ENCODE results near the gene NCAPH2. TPM values are rescaled to one million over a fixed set of nuclear protein-coding genes. Genes with fewer than 3 reads are reported as not detected.

Gene NCAPH2
- polyA plus RNA-seq, 1 experiment = 10.4 TPM

GRCh38 chr22:50542416-50542927 lies 34.4 kb downstream of the NCAPH2 start:
- peaks cover 15% of the 10 kb centered on the region for H3K27me3 ChIP-seq (ENCODE audit: control insufficient read depth, insufficient read depth, low read length)
- CTCF ChIA-PET = interaction anchor here (0.9 kb wide), 1 partner anchor 20 kb away, joined by 3 read pairs; the partner anchor contains the start of gene SYCE3
- H3K27ac ChIP-seq (ENCODE audit: low read depth, low read length) = no peak overlapping the region
- H3K9me3 ChIP-seq (ENCODE audit: control insufficient read depth, insufficient read depth, low read length) = no peaks in the 10 kb centered on the region; the same call in 1 of the 2 replicates
- POLR2A ChIA-PET = interaction anchor here (0.6 to 0.7 kb wide), 2 partner anchors 11 to 17 kb away, joined by 3 read pairs; partner anchors contain the start of gene SCO2
- H3K4me3 ChIP-seq (ENCODE audit: low read depth, low read length) = no peak overlapping the region
- DNase-seq (ENCODE audit: low read depth, low spot score) = no peak
- no peak for TF ChIP-seq CTCF (IDR thresholded peaks at IDR 0.05; ENCODE audit: low read depth, low read length)

- Histone ChIP-seq H3K27ac (ENCODE audit: low read depth, low read length) (no peak overlapping the region), H3K9me3 (ENCODE audit: control insufficient read depth, insufficient read depth, low read length) (no peaks in the 10 kb centered on the region; the same call in 1 of the 2 replicates), H3K27me3 (ENCODE audit: control insufficient read depth, insufficient read depth, low read length) (peaks cover 31% of the 10 kb centered on the region), H3K4me3 (ENCODE audit: low read depth, low read length) (peak overlapping the region; percentile 31; the same call in 1 of the 2 replicates)
- peak; percentile 61 for TF ChIP-seq CTCF (IDR thresholded peaks at IDR 0.05; ENCODE audit: low read depth, low read length)
- ChIA-PET POLR2A (no interaction called here), CTCF (interaction anchor here (1.8 kb wide), 1 partner anchor 19 kb away, joined by 8 read pairs; the partner anchor contains the start of gene SYCE3)
- no peak for DNase-seq (ENCODE audit: low read depth, low spot score)
Observed at GRCh38 chr22:50544078-50544745, 36.2 kb downstream of the NCAPH2 start.

GRCh38 chr22:50544746-50545253 lies 36.8 kb downstream of the NCAPH2 start:
- TF ChIP-seq CTCF (IDR thresholded peaks at IDR 0.05; ENCODE audit: low read depth, low read length) = no peak
- Histone ChIP-seq H3K4me3 (ENCODE audit: low read depth, low read length) (no peak overlapping the region), H3K9me3 (ENCODE audit: control insufficient read depth, insufficient read depth, low read length) (no peaks in the 10 kb centered on the region; the same call in 1 of the 2 replicates), H3K27me3 (ENCODE audit: control insufficient read depth, insufficient read depth, low read length) (peaks cover 37% of the 10 kb centered on the region), H3K27ac (ENCODE audit: low read depth, low read length) (no peak overlapping the region)
- ChIA-PET CTCF (interaction anchor here (1.8 kb wide), 1 partner anchor 18 kb away, joined by 8 read pairs; the partner anchor contains the start of gene SYCE3), POLR2A (no interaction called here)
- no peak for DNase-seq (ENCODE audit: low read depth, low spot score)

GRCh38 chr22:50545522-50546325 lies 37.7 kb downstream of the NCAPH2 start, which contains the start of gene KLHDC7B:
TSS of gene KLHDC7B (plus strand) at chr22:50545899. CDS start at chr22:50546244, 345 bp downstream.
- Histone ChIP-seq H3K27me3 (ENCODE audit: control insufficient read depth, insufficient read depth, low read length) (peaks cover 44% of the 10 kb centered on the region), H3K27ac (ENCODE audit: low read depth, low read length) (no peak within 1 kb of the TSS), H3K4me3 (ENCODE audit: low read depth, low read length) (no peak within 1 kb of the TSS), H3K9me3 (ENCODE audit: control insufficient read depth, insufficient read depth, low read length) (no peaks in the 10 kb centered on the region; the same call in 1 of the 2 replicates)
- peak; percentile 34 for TF ChIP-seq CTCF (IDR thresholded peaks at IDR 0.05; ENCODE audit: low read depth, low read length)
- no peak for DNase-seq (ENCODE audit: low read depth, low spot score)
- CTCF ChIA-PET = interaction anchor here (1.0 to 1.8 kb wide), 2 partner anchors 17 to 20 kb away, joined by 3 to 8 read pairs; partner anchors contain the start of genes SCO2 and SYCE3
- POLR2A ChIA-PET = interaction anchor here (0.9 kb wide), 1 partner anchor 20 kb away, joined by 4 read pairs; the partner anchor contains the start of gene SCO2
